Measurements from ENCODE around the gene DNAAF1.
"Not testable (repeated sequence)": the region's sequence is repeated elsewhere in the genome, so short reads cannot be mapped to it uniquely, and the experiment has no call there.

Gene DNAAF1

GRCh38 chr16:84105301-84105815, 39.8 kb upstream of the DNAAF1 start:
- TF ChIP-seq CTCF (conservative IDR thresholded peaks at IDR 0.05; ENCODE audit: low read length): no peak
- DNase-seq (ENCODE audit: low read depth): no peak
- no peak overlapping the region for H3K4me3 ChIP-seq (ENCODE audit: low read length)

GRCh38 chr16:84105948-84106740, 39.0 kb upstream of the DNAAF1 start:
- DNase-seq (ENCODE audit: low read depth): no peak
- TF ChIP-seq CTCF (conservative IDR thresholded peaks at IDR 0.05; ENCODE audit: low read length): no peak
- no peak overlapping the region for H3K4me3 ChIP-seq (ENCODE audit: low read length)

GRCh38 chr16:84107921-84108320, 37.2 kb upstream of the DNAAF1 start:
- no peak overlapping the region for H3K4me3 ChIP-seq (ENCODE audit: low read length)
- DNase-seq (ENCODE audit: low read depth): no peak

GRCh38 chr16:84109598-84110335, 35.3 kb upstream of the DNAAF1 start:
- DNase-seq (ENCODE audit: low read depth): peak; percentile 9
- TF ChIP-seq CTCF (conservative IDR thresholded peaks at IDR 0.05; ENCODE audit: low read length): no peak
- no peak overlapping the region for H3K4me3 ChIP-seq (ENCODE audit: low read length)

More at GRCh38 chr16:84107921-84108320, 37.2 kb upstream of the DNAAF1 start:
- TF ChIP-seq CTCF (conservative IDR thresholded peaks at IDR 0.05; ENCODE audit: low read length): no peak

GRCh38 chr16:84110527-84110926, 34.6 kb upstream of the DNAAF1 start:
- no peak for DNase-seq (ENCODE audit: low read depth)
- no peak overlapping the region for H3K4me3 ChIP-seq (ENCODE audit: low read length)
- TF ChIP-seq CTCF (conservative IDR thresholded peaks at IDR 0.05; ENCODE audit: low read length): no peak

GRCh38 chr16:84111525-84111924, 33.6 kb upstream of the DNAAF1 start:
- no peak overlapping the region for H3K4me3 ChIP-seq (ENCODE audit: low read length)
- TF ChIP-seq CTCF (conservative IDR thresholded peaks at IDR 0.05; ENCODE audit: low read length): no peak
- DNase-seq (ENCODE audit: low read depth): no peak

GRCh38 chr16:84111949-84112348, 33.2 kb upstream of the DNAAF1 start:
- not testable (repeated sequence) for H3K4me3 ChIP-seq (ENCODE audit: low read length)
- peak; percentile 12 for DNase-seq (ENCODE audit: low read depth)
